ENCODE measurements around the gene F10. TPM values are rescaled to one million over a fixed set of nuclear protein-coding genes. Genes with fewer than 3 reads are reported as not detected.

The F10 gene
- polyA plus RNA-seq, 1 of the 3 experiments (the other 2 are of a cell fraction), result 12.5 TPM

DNA sequence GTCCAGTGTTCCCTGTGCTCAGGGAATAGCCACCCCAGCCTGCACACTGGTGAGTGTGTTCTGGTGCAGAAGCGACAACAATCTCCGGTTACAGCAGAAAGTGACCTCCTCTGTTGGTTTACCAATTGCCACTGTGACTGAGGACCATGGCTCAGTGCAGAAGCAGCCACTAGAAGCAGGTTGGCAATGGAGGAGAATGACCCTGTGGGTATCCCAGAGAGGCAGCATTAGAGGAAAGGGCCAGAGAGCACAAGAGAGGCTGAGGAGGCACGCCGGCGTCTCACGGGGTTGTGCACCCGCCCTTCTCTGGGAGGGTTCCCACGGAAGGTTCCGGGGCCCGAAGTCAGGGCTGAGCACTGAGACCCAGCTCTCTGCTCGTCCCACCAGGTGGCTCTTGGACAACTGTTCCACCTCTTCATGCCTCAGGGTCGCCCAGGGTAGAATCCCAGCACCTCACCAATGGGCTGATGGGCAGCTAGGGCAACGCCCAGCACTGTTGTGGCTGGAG is 49.9 kb downstream of the F10 start:
- WGBS (ENCODE audit: low lambda C conversion rate), result 98% methylated on average over 11 of the region's 13 CpGs
- no peak overlapping the region for H3K4me2 ChIP-seq
- ChIA-PET POLR2A (no interaction called here), CTCF (no interaction called here)
- no peaks in the 10 kb centered on the region for H3K9me3 ChIP-seq
- peaks cover 36 to 42% of the 10 kb centered on the region in 2 experiments for H3K36me3 ChIP-seq (replicated peaks in 1 of 2; ENCODE audit: control insufficient read depth in 1 of 2, insufficient read depth in 2 of 2, low read length in 1 of 2)
- H4K20me1 ChIP-seq (ENCODE audit: insufficient read depth), result no peaks in the 10 kb centered on the region
- no peaks in the 10 kb centered on the region for H3K9me2 ChIP-seq
- TF ChIP-seq POLR2AphosphoS5 (IDR thresholded peaks at IDR 0.05; ENCODE audit: low read depth, low read length) (no peak), SIN3A (IDR thresholded peaks at IDR 0.05; ENCODE audit: borderline replicate concordance, low read depth, low read length) (no peak), FOXJ3 (CRISPR knock-in tag; IDR thresholded peaks at IDR 0.05) (no peak), NRF1 (IDR thresholded peaks at IDR 0.05; ENCODE audit: low read depth, low read length) (no peak), ELF1 (IDR thresholded peaks at IDR 0.05) (no peak), TCF12 (IDR thresholded peaks at IDR 0.05) (no peak)
- H3K4me1 ChIP-seq (ENCODE audit: control insufficient read depth in 1 of 2, insufficient read depth in 2 of 2, low read depth in 1 of 2, low read length in 1 of 2), result no peaks in the 10 kb centered on the region
- peaks cover under 1% of the 10 kb centered on the region for H3F3A ChIP-seq (replicated peaks; ENCODE audit: insufficient read depth)
- peaks cover 4% of the 10 kb centered on the region; the same call in 1 of the 2 replicates for H3K79me2 ChIP-seq (ENCODE audit: insufficient read depth)
- no peak overlapping the region for H3K27ac ChIP-seq (ENCODE audit: low read depth in 2 of 2, low read length in 1 of 2)
- H3K9ac ChIP-seq, result no peak overlapping the region
- no peak for DNase-seq
- H3K27me3 ChIP-seq (ENCODE audit: insufficient read depth), result no peaks in the 10 kb centered on the region
- no peak overlapping the region for H2AFZ ChIP-seq (ENCODE audit: low read depth)
- no peak overlapping the region for H3K4me3 ChIP-seq (ENCODE audit: low read depth in 2 of 2, low read length in 1 of 2)

DNA sequence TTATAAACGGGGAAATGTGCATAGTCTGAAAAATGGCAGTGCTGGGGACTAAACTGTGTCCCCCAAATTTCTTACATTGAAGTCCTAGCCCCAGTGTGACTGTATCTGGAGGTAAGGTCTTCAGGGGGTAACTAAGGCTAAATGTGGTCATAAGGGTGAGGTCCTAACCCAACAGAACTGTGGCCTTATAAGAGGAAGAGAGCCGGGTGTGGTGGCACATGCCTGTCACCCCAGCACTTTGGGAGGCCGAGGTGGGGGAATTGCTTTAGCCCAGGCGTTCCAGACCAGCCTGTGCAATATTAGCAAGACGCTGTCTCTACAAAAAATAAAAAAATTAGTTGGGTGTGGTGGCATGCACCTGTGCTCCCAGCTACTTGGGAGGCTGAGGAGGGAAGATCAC is 53.7 kb downstream of the F10 start:
- Histone ChIP-seq H3K79me2 (ENCODE audit: insufficient read depth) (peaks cover 18% of the 10 kb centered on the region; the same call in 1 of the 2 replicates), H3F3A (replicated peaks; ENCODE audit: insufficient read depth) (peaks cover 31% of the 10 kb centered on the region), H3K9me3 (no peaks in the 10 kb centered on the region), H4K20me1 (ENCODE audit: insufficient read depth) (no peaks in the 10 kb centered on the region), H2AFZ (ENCODE audit: low read depth) (no peak overlapping the region), H3K4me1 (ENCODE audit: control insufficient read depth in 1 of 2, insufficient read depth in 2 of 2, low read depth in 1 of 2, low read length in 1 of 2) (peaks cover 11 to 18% of the 10 kb centered on the region in 2 experiments; a peak in 3 of 4 replicates), H3K9ac (no peak overlapping the region), H3K27ac (ENCODE audit: low read depth in 2 of 2, low read length in 1 of 2) (no peak overlapping the region), H3K4me2 (no peak overlapping the region), H3K9me2 (no peaks in the 10 kb centered on the region), H3K36me3 (replicated peaks in 1 of 2; ENCODE audit: control insufficient read depth in 1 of 2, insufficient read depth in 2 of 2, low read length in 1 of 2) (peaks cover 47 to 73% of the 10 kb centered on the region in 2 experiments), H3K27me3 (ENCODE audit: insufficient read depth) (no peaks in the 10 kb centered on the region), H3K4me3 (ENCODE audit: low read depth in 2 of 2, low read length in 1 of 2) (no peak overlapping the region)
- DNase-seq, result no peak
- ChIA-PET POLR2A (no interaction called here), CTCF (no interaction called here)
- 77% methylated on average over 5 of the region's 5 CpGs for WGBS (ENCODE audit: low lambda C conversion rate)
- TF ChIP-seq EZH2phosphoT487 (IDR thresholded peaks at IDR 0.05; ENCODE audit: borderline replicate concordance, low read depth) (no peak), ELF1 (IDR thresholded peaks at IDR 0.05) (no peak), NFIC (IDR thresholded peaks at IDR 0.05; ENCODE audit: borderline replicate concordance) (no peak), RCOR1 (IDR thresholded peaks at IDR 0.05; ENCODE audit: low read length) (no peak)

DNA sequence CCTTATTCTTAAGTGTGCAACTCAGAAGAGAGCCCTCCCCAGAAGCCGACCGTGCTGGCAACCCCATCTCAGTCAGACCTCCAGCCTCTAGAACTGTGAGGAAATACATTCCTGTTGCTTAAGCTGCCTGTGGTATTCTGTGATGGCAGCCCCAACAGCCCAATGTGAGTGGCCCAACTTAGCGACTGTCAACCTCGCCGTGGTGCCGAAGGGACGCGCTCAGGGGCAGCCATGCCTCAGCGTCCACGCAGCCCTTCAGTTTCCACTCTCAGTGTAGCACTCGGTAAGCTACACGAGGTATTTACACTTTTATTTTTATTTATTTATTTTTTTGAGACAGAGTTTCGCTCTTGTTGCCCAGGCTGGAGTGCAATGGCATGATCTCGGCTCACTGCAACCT is 54.2 kb downstream of the F10 start:
- no peaks in the 10 kb centered on the region for H3K9me2 ChIP-seq
- ChIA-PET POLR2A (no interaction called here), CTCF (no interaction called here)
- H3K36me3 ChIP-seq (replicated peaks in 1 of 2; ENCODE audit: control insufficient read depth in 1 of 2, insufficient read depth in 2 of 2, low read length in 1 of 2), result peaks cover 50 to 73% of the 10 kb centered on the region in 2 experiments
- H3F3A ChIP-seq (replicated peaks; ENCODE audit: insufficient read depth), result peaks cover 31% of the 10 kb centered on the region
- H3K9me3 ChIP-seq, result no peaks in the 10 kb centered on the region
- no peak overlapping the region for H3K9ac ChIP-seq
- no peak overlapping the region for H3K4me2 ChIP-seq
- WGBS (ENCODE audit: low lambda C conversion rate), result 96% methylated on average over 14 of the region's 14 CpGs
- H3K27ac ChIP-seq (ENCODE audit: low read depth in 2 of 2, low read length in 1 of 2), result no peak overlapping the region
- no peak for DNase-seq
- H3K4me1 ChIP-seq (ENCODE audit: control insufficient read depth in 1 of 2, insufficient read depth in 2 of 2, low read depth in 1 of 2, low read length in 1 of 2), result peaks cover 11 to 18% of the 10 kb centered on the region in 2 experiments; a peak in 3 of 4 replicates
- no peak overlapping the region for H2AFZ ChIP-seq (ENCODE audit: low read depth)
- no peaks in the 10 kb centered on the region for H4K20me1 ChIP-seq (ENCODE audit: insufficient read depth)
- H3K79me2 ChIP-seq (ENCODE audit: insufficient read depth), result peaks cover 18% of the 10 kb centered on the region; the same call in 1 of the 2 replicates
- no peak overlapping the region for H3K4me3 ChIP-seq (ENCODE audit: low read depth in 2 of 2, low read length in 1 of 2)
- no peaks in the 10 kb centered on the region for H3K27me3 ChIP-seq (ENCODE audit: insufficient read depth)
- TF ChIP-seq RXRA (IDR thresholded peaks at IDR 0.05; ENCODE audit: borderline replicate concordance, low read depth) (no peak), SIN3A (IDR thresholded peaks at IDR 0.05; ENCODE audit: borderline replicate concordance, low read depth, low read length) (no peak), SMC3 (IDR thresholded peaks at IDR 0.05; ENCODE audit: low read depth, low read length) (no peak), CHD2 (IDR thresholded peaks at IDR 0.05; ENCODE audit: low read length, partially characterized antibody) (no peak)
- TF ChIP-seq, protein P1, sequence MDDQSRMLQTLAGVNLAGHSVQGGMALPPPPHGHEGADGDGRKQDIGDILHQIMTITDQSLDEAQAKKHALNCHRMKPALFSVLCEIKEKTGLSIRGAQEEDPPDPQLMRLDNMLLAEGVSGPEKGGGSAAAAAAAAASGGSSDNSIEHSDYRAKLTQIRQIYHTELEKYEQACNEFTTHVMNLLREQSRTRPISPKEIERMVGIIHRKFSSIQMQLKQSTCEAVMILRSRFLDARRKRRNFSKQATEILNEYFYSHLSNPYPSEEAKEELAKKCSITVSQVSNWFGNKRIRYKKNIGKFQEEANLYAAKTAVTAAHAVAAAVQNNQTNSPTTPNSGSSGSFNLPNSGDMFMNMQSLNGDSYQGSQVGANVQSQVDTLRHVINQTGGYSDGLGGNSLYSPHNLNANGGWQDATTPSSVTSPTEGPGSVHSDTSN (IDR thresholded peaks at IDR 0.05), result no peak
- TF ChIP-seq, protein P2, sequence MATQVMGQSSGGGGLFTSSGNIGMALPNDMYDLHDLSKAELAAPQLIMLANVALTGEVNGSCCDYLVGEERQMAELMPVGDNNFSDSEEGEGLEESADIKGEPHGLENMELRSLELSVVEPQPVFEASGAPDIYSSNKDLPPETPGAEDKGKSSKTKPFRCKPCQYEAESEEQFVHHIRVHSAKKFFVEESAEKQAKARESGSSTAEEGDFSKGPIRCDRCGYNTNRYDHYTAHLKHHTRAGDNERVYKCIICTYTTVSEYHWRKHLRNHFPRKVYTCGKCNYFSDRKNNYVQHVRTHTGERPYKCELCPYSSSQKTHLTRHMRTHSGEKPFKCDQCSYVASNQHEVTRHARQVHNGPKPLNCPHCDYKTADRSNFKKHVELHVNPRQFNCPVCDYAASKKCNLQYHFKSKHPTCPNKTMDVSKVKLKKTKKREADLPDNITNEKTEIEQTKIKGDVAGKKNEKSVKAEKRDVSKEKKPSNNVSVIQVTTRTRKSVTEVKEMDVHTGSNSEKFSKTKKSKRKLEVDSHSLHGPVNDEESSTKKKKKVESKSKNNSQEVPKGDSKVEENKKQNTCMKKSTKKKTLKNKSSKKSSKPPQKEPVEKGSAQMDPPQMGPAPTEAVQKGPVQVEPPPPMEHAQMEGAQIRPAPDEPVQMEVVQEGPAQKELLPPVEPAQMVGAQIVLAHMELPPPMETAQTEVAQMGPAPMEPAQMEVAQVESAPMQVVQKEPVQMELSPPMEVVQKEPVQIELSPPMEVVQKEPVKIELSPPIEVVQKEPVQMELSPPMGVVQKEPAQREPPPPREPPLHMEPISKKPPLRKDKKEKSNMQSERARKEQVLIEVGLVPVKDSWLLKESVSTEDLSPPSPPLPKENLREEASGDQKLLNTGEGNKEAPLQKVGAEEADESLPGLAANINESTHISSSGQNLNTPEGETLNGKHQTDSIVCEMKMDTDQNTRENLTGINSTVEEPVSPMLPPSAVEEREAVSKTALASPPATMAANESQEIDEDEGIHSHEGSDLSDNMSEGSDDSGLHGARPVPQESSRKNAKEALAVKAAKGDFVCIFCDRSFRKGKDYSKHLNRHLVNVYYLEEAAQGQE (IDR thresholded peaks at IDR 0.05; ENCODE audit: low read depth, low read length), result no peak
- TF ChIP-seq, protein P3, sequence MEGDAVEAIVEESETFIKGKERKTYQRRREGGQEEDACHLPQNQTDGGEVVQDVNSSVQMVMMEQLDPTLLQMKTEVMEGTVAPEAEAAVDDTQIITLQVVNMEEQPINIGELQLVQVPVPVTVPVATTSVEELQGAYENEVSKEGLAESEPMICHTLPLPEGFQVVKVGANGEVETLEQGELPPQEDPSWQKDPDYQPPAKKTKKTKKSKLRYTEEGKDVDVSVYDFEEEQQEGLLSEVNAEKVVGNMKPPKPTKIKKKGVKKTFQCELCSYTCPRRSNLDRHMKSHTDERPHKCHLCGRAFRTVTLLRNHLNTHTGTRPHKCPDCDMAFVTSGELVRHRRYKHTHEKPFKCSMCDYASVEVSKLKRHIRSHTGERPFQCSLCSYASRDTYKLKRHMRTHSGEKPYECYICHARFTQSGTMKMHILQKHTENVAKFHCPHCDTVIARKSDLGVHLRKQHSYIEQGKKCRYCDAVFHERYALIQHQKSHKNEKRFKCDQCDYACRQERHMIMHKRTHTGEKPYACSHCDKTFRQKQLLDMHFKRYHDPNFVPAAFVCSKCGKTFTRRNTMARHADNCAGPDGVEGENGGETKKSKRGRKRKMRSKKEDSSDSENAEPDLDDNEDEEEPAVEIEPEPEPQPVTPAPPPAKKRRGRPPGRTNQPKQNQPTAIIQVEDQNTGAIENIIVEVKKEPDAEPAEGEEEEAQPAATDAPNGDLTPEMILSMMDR (IDR thresholded peaks at IDR 0.05), result no peak
